Stimulated activated CD4-positive, alpha-beta T cell treated with anti-CD3 and anti-CD28 coated beads, Interleukin-2, amount 100 ng/mL, for 24 hours (primary cell): ENCODE results near the gene UBE2J1.
"Not testable (repeated sequence)": the region's sequence is repeated elsewhere in the genome, so short reads cannot be mapped to it uniquely, and the experiment has no call there.

ENCODE experiments used
- DNase-seq, 2 donors: peaks; one replicate each; pipeline ENCODE4 v3.0.0-alpha.2; 2020

Gene UBE2J1, protein sequence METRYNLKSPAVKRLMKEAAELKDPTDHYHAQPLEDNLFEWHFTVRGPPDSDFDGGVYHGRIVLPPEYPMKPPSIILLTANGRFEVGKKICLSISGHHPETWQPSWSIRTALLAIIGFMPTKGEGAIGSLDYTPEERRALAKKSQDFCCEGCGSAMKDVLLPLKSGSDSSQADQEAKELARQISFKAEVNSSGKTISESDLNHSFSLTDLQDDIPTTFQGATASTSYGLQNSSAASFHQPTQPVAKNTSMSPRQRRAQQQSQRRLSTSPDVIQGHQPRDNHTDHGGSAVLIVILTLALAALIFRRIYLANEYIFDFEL

DNA sequence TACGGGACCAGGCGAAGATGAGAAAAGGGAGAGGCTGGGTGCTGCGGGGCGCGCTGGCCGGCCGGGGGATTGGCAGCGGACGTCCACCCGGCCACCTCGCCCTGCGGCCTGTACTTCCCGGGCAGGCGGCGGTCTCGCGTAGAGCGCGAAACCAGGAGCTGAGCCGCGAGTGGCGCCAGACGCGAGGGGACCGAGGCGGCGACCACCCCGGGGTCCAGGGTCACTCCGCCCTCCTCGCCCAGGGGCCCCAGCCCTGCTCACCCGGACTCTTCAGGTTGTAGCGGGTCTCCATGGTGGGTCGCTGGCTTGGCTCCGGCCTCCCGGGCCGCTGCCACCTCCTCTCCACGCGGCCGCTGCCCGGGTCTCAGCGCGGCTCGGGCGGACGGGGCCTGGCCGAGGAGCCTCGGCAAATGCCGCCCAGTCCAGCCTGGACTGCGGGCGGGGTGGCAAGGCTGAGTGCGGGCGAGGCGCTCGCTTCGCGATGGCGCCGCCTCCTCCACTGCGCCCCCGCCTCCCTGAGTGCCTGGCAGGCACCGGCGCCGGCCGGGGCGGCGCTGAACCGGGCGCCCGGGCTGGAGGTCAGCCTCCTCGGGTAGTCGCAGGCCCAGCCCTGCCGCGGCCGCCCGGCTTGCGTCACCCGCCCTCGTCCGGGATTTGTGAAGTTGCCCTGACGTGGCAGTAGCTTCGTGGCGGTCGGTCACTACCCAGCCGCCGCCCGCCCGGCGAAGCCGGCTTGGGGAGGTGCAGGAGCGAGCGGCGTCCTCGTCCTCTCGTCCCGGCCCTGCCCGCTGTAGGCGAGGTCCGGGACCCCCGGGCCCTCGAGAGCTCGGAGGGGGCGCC lies at the start of gene UBE2J1:
Gene UBE2J1, minus strand, starts transcription at position 445 of the 840 bp plus-strand sequence. Its CDS starts 153 bp downstream, at position 292.
- peak; percentile 75 to 83 for DNase-seq

DNA sequence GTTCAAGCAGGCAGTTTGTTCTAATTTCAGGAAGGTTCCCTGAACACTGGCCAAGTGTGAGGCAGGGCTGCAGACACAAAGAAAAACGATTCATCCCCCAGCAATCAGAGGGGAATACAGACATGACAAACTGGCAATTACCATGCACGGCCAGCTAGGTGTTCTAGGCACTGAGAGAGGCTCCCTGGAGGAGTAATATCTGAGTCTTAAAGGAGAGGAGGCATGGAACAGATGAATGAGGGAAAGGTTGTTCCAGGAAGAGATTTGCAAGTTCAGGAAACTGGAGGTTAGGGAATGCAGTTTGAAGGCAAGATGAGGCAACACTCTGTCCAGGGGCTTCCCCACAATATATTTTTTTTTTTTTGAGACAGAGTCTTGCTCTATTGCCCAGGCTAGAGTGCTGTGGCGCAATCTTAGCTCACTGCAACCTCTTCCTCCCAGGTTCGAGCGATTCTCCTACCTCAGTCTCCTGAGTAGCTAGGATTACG lies 48.4 kb upstream of the UBE2J1 start:
- DNase-seq, result no peak

DNA sequence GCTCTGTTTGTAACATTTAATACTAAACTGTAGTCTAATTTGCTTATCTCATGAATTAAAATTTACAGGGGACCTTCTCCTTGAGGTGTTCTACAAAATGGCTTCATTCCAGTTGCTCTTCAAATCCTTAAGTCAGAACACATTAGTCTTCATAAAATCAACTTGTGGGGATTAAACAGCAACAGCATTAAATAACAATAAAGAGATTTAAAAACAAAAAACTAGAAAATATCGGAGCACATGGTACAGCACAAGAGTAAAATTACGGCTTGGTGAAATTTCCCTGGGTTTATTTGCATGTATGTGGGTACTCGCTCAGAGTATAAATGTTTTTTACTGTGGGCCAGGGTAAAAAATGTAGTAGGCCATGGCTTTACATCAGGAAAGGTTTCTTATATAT lies 47.5 kb upstream of the UBE2J1 start:
- no peak for DNase-seq

DNA sequence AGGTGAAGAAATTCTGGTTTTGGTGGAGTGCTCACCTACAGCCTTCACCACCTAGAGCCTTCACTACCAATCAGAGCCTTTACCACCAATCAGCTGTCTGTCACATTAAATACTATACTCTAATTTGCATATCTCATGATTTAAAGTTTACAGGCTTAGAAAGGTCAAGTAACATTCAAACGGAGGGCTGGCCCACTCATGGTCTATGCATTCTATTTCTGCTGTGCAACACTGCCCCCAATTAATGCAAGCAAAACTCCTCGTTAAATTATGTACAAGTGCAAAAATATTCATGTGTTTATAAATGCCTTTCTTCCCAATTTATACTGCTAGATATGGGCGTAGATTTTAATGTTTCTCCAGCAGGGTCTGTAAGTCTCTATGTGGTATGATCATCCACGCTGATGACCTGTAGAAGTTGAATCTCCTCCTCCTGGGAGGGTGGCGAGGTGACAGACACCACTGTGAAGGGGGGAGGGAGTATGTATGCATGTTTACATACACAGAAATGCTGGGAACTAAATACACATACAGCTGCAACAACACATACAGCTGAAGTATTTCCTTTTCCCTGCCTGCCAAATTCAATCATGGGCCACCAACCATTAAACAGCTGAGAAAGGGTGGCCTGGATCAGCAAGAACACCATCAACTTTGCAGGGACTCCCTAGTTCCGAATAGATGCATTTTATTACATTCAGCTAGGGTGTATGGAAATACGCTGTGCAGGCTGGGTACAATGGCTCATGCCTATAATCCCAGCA lies 46.4 kb upstream of the UBE2J1 start:
- no peak for DNase-seq

DNA sequence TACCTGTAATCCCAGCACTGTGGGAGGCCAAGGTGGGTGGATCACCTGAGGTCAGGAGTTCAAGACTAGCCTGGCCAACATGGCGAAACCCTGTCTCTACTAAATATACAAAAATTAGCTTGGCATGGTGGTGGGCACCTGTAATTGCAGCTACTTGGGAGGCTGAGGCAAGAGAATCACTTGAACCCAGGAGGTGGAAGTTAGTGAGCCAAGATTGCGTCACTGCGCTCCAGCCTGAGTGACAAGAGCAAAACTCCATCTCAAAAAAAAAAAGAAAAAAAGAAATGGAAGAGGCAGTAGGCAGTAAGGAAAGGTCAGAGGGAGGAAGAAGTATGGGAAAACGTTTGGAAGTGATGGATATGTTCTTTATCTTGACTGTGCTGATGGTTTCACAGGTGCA lies 45.4 kb upstream of the UBE2J1 start:
- DNase-seq, result not testable (repeated sequence)

DNA sequence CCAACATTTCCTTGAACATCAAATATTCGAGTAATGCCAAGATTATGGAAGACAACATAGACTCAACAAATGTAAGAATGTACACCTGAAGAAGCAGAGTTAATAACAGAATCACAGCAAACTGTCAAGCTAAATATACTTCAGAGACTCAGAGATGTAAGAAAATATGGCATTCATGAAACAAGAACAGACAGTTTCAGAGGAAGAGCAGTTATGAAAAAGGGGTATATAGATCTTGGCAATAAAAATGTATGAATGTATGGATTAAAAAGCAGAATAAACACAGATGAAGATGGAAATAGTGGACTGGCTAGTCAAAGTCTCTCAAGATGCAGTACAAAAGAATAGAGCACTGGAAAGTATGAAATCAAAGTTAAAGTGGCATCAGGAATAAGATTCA lies 41.1 kb upstream of the UBE2J1 start:
- DNase-seq, result no peak

DNA sequence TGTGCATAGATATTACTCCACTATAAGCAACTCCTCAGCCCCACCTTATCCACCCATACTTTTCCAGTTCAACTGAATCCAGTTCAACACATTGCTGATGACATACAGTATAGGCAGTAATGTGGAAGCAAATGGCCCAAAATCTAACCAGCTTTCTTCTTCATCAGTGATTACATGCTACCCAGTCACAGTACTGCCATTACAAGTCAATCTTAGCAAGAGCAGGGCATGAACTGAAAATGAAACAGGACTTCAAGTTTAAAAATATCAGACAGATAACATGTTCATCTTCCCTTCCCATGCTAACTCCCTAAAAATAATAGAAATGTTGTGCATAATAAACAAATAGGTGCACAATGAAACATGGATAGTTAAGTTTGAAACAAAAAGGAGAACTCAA lies 40.3 kb upstream of the UBE2J1 start:
- DNase-seq, result no peak

DNA sequence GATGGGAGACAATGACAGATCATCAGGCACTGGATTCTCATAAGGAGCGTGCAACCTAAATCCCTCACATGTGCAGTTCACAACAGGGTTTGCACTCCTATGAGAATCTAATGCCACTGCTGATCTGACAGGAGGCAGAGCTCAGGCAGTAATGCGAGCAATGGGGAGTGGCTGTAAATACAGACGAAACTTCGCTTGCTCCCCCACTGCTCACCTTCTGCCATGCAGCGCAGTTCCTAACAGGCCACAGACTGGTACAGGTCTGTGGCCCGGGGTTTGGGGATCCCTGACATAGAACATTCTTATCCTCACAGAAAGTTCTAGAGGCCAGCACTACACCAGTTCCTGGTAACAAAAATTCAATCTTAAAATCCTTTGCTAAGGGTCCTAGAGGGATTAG lies 36.3 kb upstream of the UBE2J1 start:
- DNase-seq, result no peak

DNA sequence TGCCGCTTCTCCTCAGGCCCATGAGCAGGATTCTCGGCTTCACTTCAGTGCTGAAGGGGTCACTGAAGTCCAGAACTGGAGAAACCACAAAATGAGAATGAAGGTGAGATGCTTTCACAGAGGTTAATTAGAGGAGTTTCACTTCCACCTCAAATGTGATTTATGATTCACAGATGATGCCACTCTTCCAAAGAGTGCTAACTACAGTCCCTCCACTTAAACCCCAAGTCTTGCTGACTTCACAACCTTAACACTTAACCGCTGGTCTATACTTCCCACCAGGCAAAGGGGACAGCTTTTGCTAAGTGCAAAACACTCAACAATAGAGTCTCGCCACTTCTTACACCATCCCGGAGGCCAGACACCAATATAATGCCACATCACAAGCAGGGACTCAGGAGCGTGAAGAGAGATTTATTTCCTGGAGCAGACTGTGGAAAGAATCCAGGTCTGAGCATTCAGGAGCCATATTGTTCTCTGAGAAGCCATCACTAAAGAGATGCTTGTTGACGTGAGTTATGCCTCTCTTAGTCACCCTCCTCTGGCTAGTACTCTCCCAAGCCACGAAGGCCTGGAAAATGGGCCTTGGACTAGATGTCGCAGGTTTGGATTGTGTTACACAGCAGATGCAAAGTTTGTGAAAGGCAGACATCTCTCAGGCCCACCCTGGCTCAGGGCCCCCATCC lies 35.1 kb upstream of the UBE2J1 start:
- no peak for DNase-seq

DNA sequence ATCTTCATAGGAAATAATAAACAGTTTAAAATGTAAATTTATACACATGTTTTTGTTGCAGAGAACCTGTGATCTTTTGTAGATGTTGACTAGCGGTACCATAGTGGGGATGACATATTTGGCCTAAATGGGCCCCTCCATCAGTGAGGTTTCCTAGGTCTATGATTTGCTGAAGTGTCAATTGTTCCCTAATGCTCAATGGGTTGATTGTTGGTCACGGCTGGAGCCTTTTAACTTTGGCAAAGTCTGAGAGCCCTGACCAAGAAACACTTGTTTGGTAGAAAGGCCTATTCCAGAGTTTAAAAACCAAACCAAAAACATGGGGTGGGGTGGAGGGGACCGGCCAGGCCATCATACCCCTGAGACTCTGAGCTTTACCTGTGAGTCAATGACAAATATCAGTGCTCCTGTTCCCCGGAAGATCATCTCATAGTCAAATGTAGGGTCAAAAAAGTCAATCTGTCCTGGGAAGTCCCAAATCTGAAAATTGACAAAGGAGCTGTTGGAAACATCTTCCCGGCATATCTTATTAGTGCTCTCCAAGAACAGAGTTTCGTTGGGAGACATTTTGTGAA lies 34.5 kb upstream of the UBE2J1 start:
- no peak for DNase-seq

DNA sequence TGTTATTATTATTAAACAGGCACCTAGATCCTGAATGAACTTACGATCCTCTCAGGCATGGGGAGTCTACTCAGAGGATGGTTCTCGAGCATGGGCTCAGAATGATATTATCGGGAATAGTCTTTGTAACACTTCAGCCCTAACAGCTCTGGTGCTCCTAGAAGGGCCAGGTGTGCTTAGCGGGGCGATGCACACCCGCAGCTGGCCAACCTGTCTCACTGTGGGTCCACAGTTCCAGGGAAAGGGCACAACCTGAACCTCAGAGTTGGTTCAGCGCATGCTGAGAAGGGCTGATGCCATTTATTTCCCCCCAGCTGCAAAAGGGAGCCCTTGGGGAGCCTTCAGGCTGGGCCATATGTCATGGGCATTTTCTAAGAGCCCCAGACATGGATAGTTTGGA lies 33.3 kb upstream of the UBE2J1 start:
- no peak for DNase-seq

DNA sequence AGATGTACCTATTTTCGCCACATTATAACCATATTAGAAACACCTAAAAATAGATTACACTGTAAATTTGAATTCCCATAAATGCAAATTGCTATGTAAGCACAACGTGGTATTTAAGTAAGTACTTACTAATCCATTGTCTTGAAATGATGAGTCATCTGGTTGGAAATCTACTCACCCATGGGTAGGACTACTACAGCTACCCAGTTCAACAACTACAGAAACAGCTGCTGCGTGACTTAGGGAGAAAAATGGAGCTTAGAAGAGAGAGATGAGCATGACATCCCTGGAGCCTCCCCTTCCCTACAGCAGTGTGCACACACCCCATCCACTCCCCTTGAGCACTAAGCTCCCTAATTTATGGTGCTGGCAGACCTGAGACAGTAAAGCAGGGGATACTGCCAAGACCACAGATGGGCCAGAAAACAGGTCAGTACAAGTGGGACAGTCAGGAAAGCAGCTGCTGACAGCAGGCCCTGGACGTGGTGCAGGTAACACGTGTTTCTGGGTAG lies 32.7 kb upstream of the UBE2J1 start:
- DNase-seq, result no peak

DNA sequence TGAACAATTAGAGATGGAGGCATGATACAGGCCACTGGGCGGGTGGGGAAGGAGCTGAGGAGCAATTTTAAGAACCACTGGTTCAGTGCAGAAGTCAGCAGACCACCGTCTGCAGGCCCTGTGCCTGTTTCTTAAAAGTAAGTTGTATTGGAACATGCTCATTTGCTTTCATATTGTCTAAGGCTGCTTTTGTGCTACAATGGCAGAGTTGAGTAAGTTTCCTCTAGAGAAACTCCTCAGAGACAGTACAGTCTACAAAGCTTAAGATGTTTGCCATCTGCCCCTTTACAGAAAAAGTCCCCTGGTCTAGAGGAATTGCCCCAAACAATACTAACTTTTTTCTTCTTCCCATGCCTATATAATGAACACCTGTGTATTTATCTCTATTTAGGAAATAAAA lies 28.5 kb upstream of the UBE2J1 start:
- DNase-seq, result no peak

DNA sequence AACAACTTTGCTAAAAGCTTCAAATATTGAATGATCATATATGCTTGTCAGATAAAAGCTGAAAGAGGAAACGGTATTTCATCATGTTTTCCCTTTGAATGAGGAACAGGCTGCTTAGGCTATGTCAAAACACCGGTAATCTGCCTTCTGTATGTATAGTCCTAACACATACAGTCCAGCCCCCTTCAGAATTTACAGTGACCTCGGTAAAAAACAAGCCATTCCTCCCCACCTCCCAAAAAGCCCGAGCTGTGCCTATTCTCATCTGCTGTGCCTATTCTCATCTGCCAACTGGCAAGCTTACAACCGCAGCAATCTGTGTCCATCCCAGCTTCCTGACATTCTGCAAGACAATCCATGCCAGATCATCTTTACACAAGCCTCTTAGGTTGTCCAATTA lies 26.8 kb upstream of the UBE2J1 start:
- no peak for DNase-seq

DNA sequence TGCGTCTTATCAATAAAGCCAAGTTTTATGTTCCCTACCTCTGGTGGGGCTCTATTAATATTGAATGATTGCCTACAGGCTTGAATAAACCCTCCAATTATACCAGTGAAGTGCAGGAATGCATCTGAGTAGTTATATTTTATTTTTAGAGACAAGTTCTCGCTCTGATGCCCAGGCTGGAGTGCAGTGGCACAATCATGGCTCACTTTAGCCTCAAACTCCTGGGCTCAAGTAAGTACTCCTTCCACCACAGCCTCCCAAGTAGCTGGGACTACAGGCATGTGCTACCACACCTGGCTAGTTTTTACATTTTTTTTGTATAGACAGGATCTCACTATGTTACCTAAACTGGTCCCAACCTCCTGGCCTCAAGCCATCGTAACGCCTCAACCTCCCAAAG lies 26.1 kb upstream of the UBE2J1 start:
- DNase-seq, result no peak

DNA sequence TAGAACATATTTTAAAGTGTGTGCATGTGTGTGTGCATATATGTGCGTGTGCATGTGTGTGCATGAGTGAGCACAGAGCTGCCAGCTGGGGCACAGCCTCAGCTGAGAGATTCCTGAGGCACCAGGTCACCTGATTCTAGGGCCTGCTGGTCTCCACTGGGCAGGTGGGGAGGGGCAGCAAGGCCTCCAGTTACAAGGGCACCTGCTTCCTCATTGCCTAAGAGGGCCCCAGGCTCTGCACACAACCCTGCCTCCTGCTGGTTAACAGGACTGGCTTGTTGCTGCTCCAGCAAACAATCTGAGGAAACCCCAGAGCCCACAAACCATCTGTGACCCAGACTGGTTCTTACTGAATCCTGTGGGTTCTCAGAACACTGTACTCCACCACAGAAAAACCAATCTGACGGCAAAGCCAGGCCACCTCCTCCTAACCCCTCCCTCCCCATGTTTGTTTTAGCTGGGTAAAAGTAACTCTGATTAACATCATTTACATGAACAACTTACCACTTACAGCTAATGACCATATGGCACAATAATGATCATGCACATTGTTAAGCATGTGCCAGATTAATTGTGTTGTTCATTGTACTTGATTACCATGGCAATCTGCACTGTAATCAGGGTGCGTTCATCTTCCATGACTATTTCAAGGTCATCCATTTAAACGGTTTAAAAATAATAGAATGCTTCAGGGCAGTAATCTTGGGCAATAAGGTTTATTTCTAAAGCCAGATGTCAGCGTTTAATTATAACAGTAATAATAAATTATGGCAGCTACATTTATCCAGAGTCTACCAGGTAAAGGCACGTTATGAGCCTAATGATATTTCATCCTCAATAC lies 23.1 kb upstream of the UBE2J1 start:
- DNase-seq, result peak; percentile 37 to 52

DNA sequence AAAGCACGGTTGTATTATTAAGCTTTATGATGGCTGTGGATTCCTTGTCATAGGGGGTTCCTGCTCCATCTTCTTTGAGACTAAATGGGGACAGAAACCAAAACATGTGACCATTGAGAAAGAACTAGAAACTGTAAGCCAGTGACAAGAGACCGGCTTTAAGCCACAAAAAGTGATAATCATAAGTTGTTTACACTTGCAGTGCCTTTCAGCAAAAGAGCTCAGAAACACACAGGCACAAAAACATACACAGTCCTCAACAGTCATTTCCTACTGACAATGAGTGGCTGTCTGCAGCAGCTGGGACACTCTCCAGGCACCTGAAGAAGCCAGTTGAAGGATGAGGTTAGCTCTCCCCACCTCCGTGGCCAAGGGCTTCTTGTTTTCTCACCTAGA lies 20.0 kb upstream of the UBE2J1 start:
- DNase-seq, result no peak

DNA sequence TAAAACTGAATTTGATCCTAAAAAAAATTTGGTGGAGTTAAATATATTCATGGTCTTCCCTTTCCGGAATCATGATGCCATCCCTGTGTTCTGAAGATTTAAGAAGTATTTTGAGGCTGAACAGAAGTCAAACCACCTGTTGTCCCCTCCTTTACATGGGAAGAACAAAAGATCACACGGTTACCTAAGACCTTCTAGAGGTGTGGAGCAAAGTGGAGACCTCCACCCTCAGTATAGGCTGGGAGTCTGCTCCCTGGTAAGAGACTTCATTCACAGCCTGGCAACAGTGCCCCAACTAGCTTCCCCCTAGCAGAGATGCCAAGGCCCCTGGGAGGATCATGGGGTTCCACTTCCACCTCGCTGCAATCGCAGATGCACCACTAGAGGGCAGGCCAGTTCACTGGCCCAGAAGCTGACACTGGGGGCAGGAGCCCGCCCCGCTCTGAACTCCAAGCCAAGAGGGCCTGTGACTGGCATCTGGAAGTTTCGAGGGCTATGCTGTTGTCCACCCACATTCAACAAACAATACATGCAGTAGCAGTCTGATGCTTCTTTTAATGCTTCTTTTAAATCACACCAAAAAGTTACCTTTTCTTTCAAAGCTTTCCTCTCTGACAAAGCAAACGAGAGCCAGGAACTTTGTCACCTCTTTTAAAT lies 19.5 kb upstream of the UBE2J1 start:
- peak; percentile 83 to 84 for DNase-seq

DNA sequence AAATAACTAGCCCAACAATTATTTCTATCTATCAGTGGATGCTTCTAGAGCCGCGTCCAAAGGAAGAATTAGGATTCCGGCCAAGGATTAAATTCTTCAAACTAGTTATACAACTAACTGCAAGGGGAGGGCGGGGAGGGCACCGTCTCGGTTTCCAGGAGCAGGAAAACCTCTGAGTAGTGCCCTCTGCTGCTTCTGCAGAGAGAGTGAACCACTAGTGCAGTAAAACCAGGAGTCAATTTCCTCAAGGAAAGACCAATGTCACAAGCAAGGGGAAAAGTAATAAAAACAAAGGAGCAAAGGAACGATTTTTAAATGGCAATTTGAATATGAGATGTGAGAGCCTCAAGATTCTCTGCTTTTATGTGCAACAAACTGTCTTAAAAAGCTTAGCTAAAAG lies 16.5 kb upstream of the UBE2J1 start:
- no peak for DNase-seq

DNA sequence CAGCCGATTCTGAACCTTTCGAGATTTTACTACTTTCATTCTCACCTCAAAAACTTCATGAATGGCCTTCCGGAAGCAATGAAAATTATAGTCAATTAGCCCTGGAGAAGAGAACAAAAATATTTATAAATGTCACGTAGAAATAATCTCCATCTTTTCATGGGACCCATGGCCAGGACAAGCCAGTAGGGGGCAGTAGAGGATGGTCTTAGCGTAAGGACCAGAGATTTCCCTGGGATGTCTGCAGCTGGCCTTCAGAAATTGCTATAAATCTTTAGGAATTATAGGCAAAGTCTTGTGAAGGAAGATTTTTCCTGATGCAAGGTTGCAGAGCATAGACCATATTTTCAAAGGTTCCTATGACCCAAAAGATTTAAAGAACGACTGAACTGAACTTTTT lies 15.6 kb upstream of the UBE2J1 start:
- peak; percentile 74 to 75 for DNase-seq

DNA sequence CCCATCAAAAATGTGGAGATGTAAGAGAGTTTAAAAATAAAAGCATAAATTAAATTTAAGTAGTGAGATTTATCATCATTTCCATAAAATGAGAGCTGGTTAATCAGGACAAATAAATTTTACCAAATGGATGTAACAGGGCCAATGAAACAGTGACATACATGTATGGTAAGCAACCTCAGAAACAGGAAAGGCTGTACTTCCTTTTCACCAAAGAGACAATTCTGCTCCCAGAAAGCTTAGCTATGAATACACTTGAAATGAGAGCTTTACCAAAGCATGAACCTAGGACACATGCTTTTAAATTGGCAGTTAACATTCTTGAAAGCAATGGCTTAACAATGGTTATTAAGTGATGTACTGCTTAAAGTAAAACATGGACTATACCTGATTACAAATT lies 12.1 kb upstream of the UBE2J1 start:
- no peak for DNase-seq
